Heart left ventricle (tissue), 13 donors: ENCODE measurements around the gene DPH2.

Source experiments
- CTCF ChIP-seq, 12 donors: fragments of 200-600 bp; sonication (generic) in 4 of 12; IDR thresholded peaks; one replicate each; pipeline versions ENCODE4 v1.5.0 to v1.8.0; 2018 to 2022; ENCODE audit warnings: antibody characterized with exemption in 12 of 12, mild to moderate bottlenecking in 5 of 12
- POLR2A ChIP-seq, 2 donors: fragments of 450-650 bp; IDR thresholded peaks; one replicate each; pipeline ENCODE4 v1.6.1; 2017; ENCODE audit warnings: antibody characterized with exemption in 2 of 2, mild to moderate bottlenecking in 2 of 2, moderate library complexity in 2 of 2
- donor health status: ischemic (EF 13 %, LVEDD 7.1; RV severe dilation, severe dysfunction).
- donor health status: DM: no; HTN: yes; CAD: no.
- donor health status: DM: no; HTN: no; CAD: no.
- donor health status: ischemic (EF 25% LVEDD 6.9; RV normal size, moderate dysfunction).
- donor health status: ischemic (EF 25% LVEDD 5.7; RV mildly dilated, moderate dysfunction).
- donor health status: ischemic (EF 35%, LVEDD 5.7; RV mildly dilated, moderate dysfunction).
- donor health status: nonischemic (EF 11% LVEDD 7.7; RV severe dilation, severe dysfunction).
- donor health status: DM: yes; HTN: yes; CAD: no.
- donor health status: PGD.
- donor health status: ischemic (EF 29% LVEDD 5.4; RV normal size, mild dysfunction).
- donor health status: nonischemic (EF 23%, LVEDD 6.1; RV moderate dilation, normal function).

- TF ChIP-seq CTCF (IDR thresholded peaks at IDR 0.05): peak in 3 of 12 donors; percentile 27 to 32 (median 31)
- TF ChIP-seq POLR2A (IDR thresholded peaks at IDR 0.05): no peak
Measured at GRCh38 chr1:44021581-44022321, 51.9 kb downstream of the DPH2 start.
